HepG2 (cell line): ENCODE results near the gene CHST13. TPM values are rescaled to one million over a fixed set of nuclear protein-coding genes. Genes with fewer than 3 reads are reported as not detected.

Experiments
- ATAC-seq: fragments of 200-7000 bp; cut with Tn5 transposase; 3 replicates; pipeline ENCODE4 v1.9.1; 2020; ENCODE audit warnings: mild to moderate bottlenecking, moderate library complexity
- BruUV-seq: library from RNA; stranded (reverse); fragments of 400-500 nt; replicated peaks from 2 replicates; lab custom pipeline; 2021; lab: Mats Ljungman, UMichigan
- CTCF ChIA-PET: fragments of 300-600 bp; formaldehyde crosslinking; extraction: SDS; loops from one replicate; lab custom pipeline; 2021; ENCODE audit warnings: low total read pairs, inconsistent platforms, low intra/inter-chr PET ratio; lab: Yijun Ruan, JAX
- POLR2A ChIA-PET: fragments of 350-600 bp; sonication (Branson Sonifier 250); formaldehyde crosslinking; loops from one replicate; lab custom pipeline; 2020; ENCODE audit warnings: antibody characterized with exemption, inconsistent platforms; lab: Yijun Ruan, JAX
- DNase-seq: peaks from one replicate; pipeline ENCODE4 v3.0.0-alpha.2; 2015; ENCODE audit warnings: low spot score
- FAIRE-seq: peaks from 3 replicates; lab custom pipeline; 2011; peaks lifted over from hg19 to GRCh38; lab: Jason Lieb, UNC
- H2AFZ ChIP-seq: one replicate; pipeline ENCODE4 v1.6.1; 2011; ENCODE audit warnings: low read length, inconsistent platforms
- H3K27ac ChIP-seq: fragments of 300-600 bp; 3 replicates; pipeline ENCODE4 v1.8.0; 2011; ENCODE audit warnings: mixed run types, mild to moderate bottlenecking, mixed read lengths, low read length, inconsistent platforms; ENCODE audit not compliant: insufficient read depth; ENCODE audit errors: extremely low read length
- H3K27me3 ChIP-seq, 2 experiments: fragments of 200-600 bp in 1 of 2; 2 replicates in 1 of 2; 3 replicates in 1 of 2; pipeline versions ENCODE4 v1.6.0 to v1.8.0; 2011; ENCODE audit warnings: low read length in 2 of 2, mild to moderate bottlenecking in 2 of 2, moderate library complexity in 2 of 2, inconsistent platforms in 1 of 2; ENCODE audit not compliant: insufficient read depth in 2 of 2, control insufficient read depth in 1 of 2
- H3K36me3 ChIP-seq, 2 experiments: fragments of 200-600 bp in 1 of 2; replicated peaks in 1 of 2; 2 replicates in 1 of 2; 3 replicates in 1 of 2; pipeline versions ENCODE4 v1.5.1 to v1.8.0; 2011; ENCODE audit warnings: low read length in 2 of 2, inconsistent platforms in 1 of 2; ENCODE audit not compliant: insufficient read depth in 2 of 2, control insufficient read depth in 1 of 2
- H3K4me1 ChIP-seq: 2 replicates; pipeline ENCODE4 v1.5.1; 2012; ENCODE audit warnings: low read length, inconsistent platforms; ENCODE audit not compliant: insufficient read depth
- H3K4me2 ChIP-seq: 2 replicates; pipeline ENCODE4 v1.6.0; 2011; ENCODE audit warnings: low read depth, low read length, inconsistent platforms
- H3K4me3 ChIP-seq, 3 experiments: fragments of 200-600 bp in 1 of 3; sonication (generic), shearing (Covaris generic) in 1 of 3; replicated peaks in 1 of 3; 2 replicates each; pipeline ENCODE4 v1.5.1; 2011 to 2016; ENCODE audit warnings: low read length in 3 of 3, inconsistent platforms in 2 of 3, low read depth in 2 of 3, mild to moderate bottlenecking in 2 of 3, control low read depth in 1 of 3, mixed read lengths in 1 of 3; ENCODE audit not compliant: insufficient read depth in 1 of 3
- H3K79me2 ChIP-seq: one replicate; pipeline ENCODE4 v1.6.1; 2011; ENCODE audit warnings: low read length, inconsistent platforms; ENCODE audit not compliant: insufficient read depth
- H3K9ac ChIP-seq: 2 replicates; pipeline ENCODE4 v1.6.0; 2011; ENCODE audit warnings: mild to moderate bottlenecking, low read depth, low read length, inconsistent platforms; ENCODE audit not compliant: insufficient read depth
- H3K9me3 ChIP-seq: 2 replicates; pipeline ENCODE4 v1.5.1; 2012; ENCODE audit warnings: mild to moderate bottlenecking, low read length
- H4K20me1 ChIP-seq: 2 replicates; pipeline ENCODE4 v1.6.0; 2011; ENCODE audit warnings: inconsistent platforms, mild to moderate bottlenecking, low read length, moderate library complexity; ENCODE audit not compliant: insufficient read depth
- ELF3 ChIP-seq: IDR thresholded peaks from 2 replicates; pipeline ENCODE4 v1.6.1; 2016; ENCODE audit warnings: missing genetic modification reagents, missing compliant biosample characterization
- GLI4 ChIP-seq: sonication (generic); formaldehyde crosslinking; IDR thresholded peaks from 2 replicates; pipeline ENCODE4 v1.5.1; 2020; ENCODE audit warnings: missing genetic modification reagents, mild to moderate bottlenecking, moderate library complexity, borderline replicate concordance
- IKZF1 ChIP-seq: fragments of 450-650 bp; IDR thresholded peaks from 2 replicates; pipeline ENCODE4 v1.7.1; 2016
- IRF1 ChIP-seq: sonication (generic); formaldehyde crosslinking; IDR thresholded peaks from 2 replicates; pipeline ENCODE4 v1.4.0; 2020; ENCODE audit warnings: low read depth, mild to moderate bottlenecking, missing genetic modification reagents
- KMT2B ChIP-seq: IDR thresholded peaks from 2 replicates; pipeline ENCODE4 v1.6.1; 2016; ENCODE audit warnings: missing genetic modification reagents, missing compliant biosample characterization
- MTF1 ChIP-seq: sonication (generic); formaldehyde crosslinking; IDR thresholded peaks from 2 replicates; pipeline ENCODE4 v1.5.0; 2020; ENCODE audit warnings: missing genetic modification reagents
- PHB2 ChIP-seq: fragments of 450-650 bp; IDR thresholded peaks from 2 replicates; pipeline ENCODE4 v1.6.1; 2018; ENCODE audit not compliant: partially characterized antibody
- PHF21A ChIP-seq: sonication (generic); formaldehyde crosslinking; IDR thresholded peaks from 2 replicates; pipeline ENCODE4 v1.5.0; 2020; ENCODE audit warnings: mild to moderate bottlenecking, missing genetic modification reagents
- PITX1 ChIP-seq: sonication (generic); formaldehyde crosslinking; IDR thresholded peaks from 2 replicates; pipeline ENCODE4 v1.5.1; 2020; ENCODE audit warnings: mild to moderate bottlenecking, missing genetic modification reagents
- POGZ ChIP-seq: sonication (generic); formaldehyde crosslinking; IDR thresholded peaks from 2 replicates; pipeline ENCODE4 v1.4.0; 2020; ENCODE audit warnings: mild to moderate bottlenecking, missing genetic modification reagents
- SOX6 ChIP-seq, 2 experiments: fragments of 450-650 bp in 1 of 2; sonication (generic) in 1 of 2; formaldehyde crosslinking in 1 of 2; IDR thresholded peaks; 2 replicates each; pipeline versions ENCODE4 v1.4.0 to v1.6.1; 2017 to 2020; ENCODE audit warnings: antibody characterized with exemption in 1 of 2, mild to moderate bottlenecking in 1 of 2, missing genetic modification reagents in 1 of 2
- STAT5B ChIP-seq: sonication (generic); formaldehyde crosslinking; IDR thresholded peaks from 2 replicates; pipeline ENCODE4 v1.4.0; 2020; ENCODE audit warnings: missing genetic modification reagents
- ZBTB42 ChIP-seq: sonication (generic); formaldehyde crosslinking; IDR thresholded peaks from 2 replicates; pipeline ENCODE4 v1.5.0; 2020; ENCODE audit warnings: mild to moderate bottlenecking, missing genetic modification reagents
- ZBTB7B ChIP-seq: sonication (generic); formaldehyde crosslinking; IDR thresholded peaks from 2 replicates; pipeline ENCODE4 v1.4.0; 2020; ENCODE audit warnings: missing genetic modification reagents
- ZFP62 ChIP-seq: sonication (generic); formaldehyde crosslinking; IDR thresholded peaks from 2 replicates; pipeline ENCODE4 v1.4.0; 2020; ENCODE audit warnings: missing genetic modification reagents
- ZIK1 ChIP-seq: sonication (generic); formaldehyde crosslinking; IDR thresholded peaks from 2 replicates; pipeline ENCODE4 v1.5.0; 2020; ENCODE audit warnings: mild to moderate bottlenecking, low read depth, missing genetic modification reagents, borderline replicate concordance
- ZNF10 ChIP-seq: sonication (generic); formaldehyde crosslinking; IDR thresholded peaks from 2 replicates; pipeline ENCODE4 v1.4.0; 2020; ENCODE audit warnings: mild to moderate bottlenecking, low read depth, missing genetic modification reagents, borderline replicate concordance
- ZNF430 ChIP-seq: sonication (generic); formaldehyde crosslinking; IDR thresholded peaks from 2 replicates; pipeline ENCODE4 v1.9.0; 2021; ENCODE audit warnings: mild to moderate bottlenecking, missing genetic modification reagents
- ZNF549 ChIP-seq: sonication (generic); formaldehyde crosslinking; IDR thresholded peaks from 2 replicates; pipeline ENCODE4 v1.5.0; 2020; ENCODE audit warnings: missing genetic modification reagents
- ZNF713 ChIP-seq: sonication (generic); formaldehyde crosslinking; IDR thresholded peaks from 2 replicates; pipeline ENCODE4 v1.4.0; 2020; ENCODE audit warnings: mild to moderate bottlenecking, missing genetic modification reagents
- WGBS: methylation state at CpG from one replicate; pipeline ENCODE4 v1.1.6; 2017; ENCODE audit warnings: low lambda C conversion rate; 5-methylcytosine and 5-hydroxymethylcytosine counted together
- in situ Hi-C: cut with HindIII; loops from 2 replicates; pipeline ENCODE4 v1.10.0; 2017; ENCODE audit warnings: low pct_unique_long_range_greater_than_20kb; ENCODE audit not compliant: extremely low pct_ligation_motif_present
- intact Hi-C: fragments of 100-400 bp; cut with micrococcal nuclease; formaldehyde crosslinking; loops from one replicate; pipeline ENCODE4 v1.10.0; 2022; ENCODE audit not compliant: unreplicated experiment
- polyA plus RNA-seq, 8 experiments: library from polyadenylated mRNA; depleted of rRNA in 3 of 8; stranded (reverse) in 7 of 8; unstranded in 1 of 8; fragments of >200 nt; fragmentation: Illumina TruSeq in 4 of 8; extraction: Trizol in 4 of 8; gene quantifications; 2 replicates each; pipeline versions ENCODE4 v1.2.1 to v1.2.3, GENCODE V29; 2011 to 2016; ENCODE audit warnings: low read depth in 4 of 8, missing spikeins in 1 of 8, mixed read lengths in 1 of 8; ENCODE audit not compliant: insufficient read depth in 1 of 8
- total RNA-seq, 5 experiments: library from RNA; depleted of rRNA; stranded (reverse); fragments of >200 nt; fragmentation: Illumina TruSeq; extraction: Trizol; gene quantifications; 2 replicates each; pipeline ENCODE4 v1.2.3, GENCODE V29; 2016; ENCODE audit warnings: low read depth in 1 of 5
- TF ChIP-seq, protein P1 (sequence below): sonication (generic); formaldehyde crosslinking; IDR thresholded peaks from 2 replicates; pipeline ENCODE4 v1.8.1; 2023; ENCODE audit warnings: mild to moderate bottlenecking, moderate library complexity, missing genetic modification reagents
- TF ChIP-seq, protein P2 (sequence below): sonication (generic); formaldehyde crosslinking; IDR thresholded peaks from 2 replicates; pipeline ENCODE4 v1.4.0; 2020; ENCODE audit warnings: mild to moderate bottlenecking, low read depth, missing genetic modification reagents

The CHST13 gene
- total and polyA plus RNA-seq, 2 of the 13 experiments (the other 11 are each of a cell fraction or from before 2014, with no cell fraction given), result 32.0 to 43.1 TPM

DNA sequence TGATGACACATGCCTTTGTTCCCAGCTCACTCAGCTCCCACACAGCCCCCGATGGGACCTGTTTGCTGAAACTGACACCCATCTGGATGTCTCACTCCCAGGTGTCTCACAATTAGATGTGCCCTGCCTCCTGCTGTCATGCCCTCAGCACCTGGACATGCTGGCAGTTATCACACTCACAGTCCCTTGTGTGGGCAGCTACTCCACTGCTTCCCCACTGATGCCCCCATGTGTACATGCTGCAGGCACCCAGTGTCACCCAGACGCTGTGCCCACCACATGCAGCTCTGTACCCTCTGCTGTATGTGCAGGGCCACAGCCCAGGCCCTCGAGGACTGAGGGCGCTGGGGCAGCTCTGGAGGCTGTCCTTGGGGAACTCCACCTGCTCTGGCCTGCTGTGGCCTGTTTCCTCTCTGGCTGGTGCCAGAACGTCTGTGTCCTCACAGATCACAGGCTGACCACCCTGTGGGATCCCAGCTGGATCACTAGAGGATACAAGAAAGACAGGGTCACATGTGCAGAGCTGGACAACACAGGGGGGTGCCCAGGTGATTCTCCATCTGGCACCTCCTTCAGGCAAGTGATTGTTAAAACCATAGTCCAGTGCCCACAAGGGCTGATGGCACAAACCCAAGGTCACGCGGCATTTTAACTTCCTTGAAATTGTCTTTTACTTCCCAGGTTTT, 20.8 kb downstream of the CHST13 start (continued):
- no peak for TF ChIP-seq ZNF10 (CRISPR knock-in tag)
- TF ChIP-seq, protein P1, sequence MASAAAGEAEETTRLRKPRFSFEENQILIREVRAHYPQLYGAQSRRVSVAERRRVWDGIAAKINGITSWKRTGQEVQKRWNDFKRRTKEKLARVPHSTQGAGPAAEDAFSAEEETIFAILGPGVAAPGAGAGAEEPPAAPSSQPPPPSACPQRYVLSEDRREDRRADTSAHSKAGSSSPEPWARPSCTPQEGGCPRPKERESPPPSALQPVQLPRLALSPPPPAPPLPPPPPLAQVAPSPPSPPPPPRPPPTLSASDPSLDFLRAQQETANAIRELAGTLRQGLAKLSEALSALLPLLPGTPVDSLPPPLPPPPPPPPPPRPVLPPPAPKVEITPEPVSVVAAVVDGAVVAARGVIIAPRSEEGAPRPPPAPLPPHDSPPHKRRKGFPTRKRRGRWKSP (CRISPR knock-in tag), result no peak

GRCh38 chr3:126545544-126545943, 21.6 kb downstream of the CHST13 start:
- H3K4me2 ChIP-seq, result no peak overlapping the region
- no peaks in the 10 kb centered on the region for H3K9me3 ChIP-seq
- H3K36me3 ChIP-seq, result peaks cover 7 to 16% of the 10 kb centered on the region in 2 experiments; a peak in 3 of 5 replicates
- in situ Hi-C loops, result no loop called here
- POLR2A ChIA-PET, result no interaction called here
- no peak overlapping the region for H3K4me3 ChIP-seq
- H3K4me1 ChIP-seq, result peaks cover 8% of the 10 kb centered on the region; the same call in 1 of the 2 replicates
- H2AFZ ChIP-seq, result no peak overlapping the region
- intact Hi-C loops, result no loop called here
- no peak overlapping the region for H3K9ac ChIP-seq
- H3K27me3 ChIP-seq, result peaks cover 0 to 6% of the 10 kb centered on the region in 2 experiments; a peak in 2 of 5 replicates
- 41% methylated on average over 4 of the region's 5 CpGs for WGBS
- DNase-seq (no peak), ATAC-seq (no peak), FAIRE-seq (no peak)
- H3K27ac ChIP-seq, result no peak overlapping the region
- H4K20me1 ChIP-seq, result no peaks in the 10 kb centered on the region
- no TSS peak for BruUV-seq
- TF ChIP-seq MTF1 (CRISPR knock-in tag), result no peak
- TF ChIP-seq KMT2B (CRISPR knock-in tag), result no peak
- TF ChIP-seq ZBTB7B, result no peak
- no peak for TF ChIP-seq STAT5B (CRISPR knock-in tag)
- no peak for TF ChIP-seq PHB2
- no peak for TF ChIP-seq ZIK1 (CRISPR knock-in tag)
- no peak for TF ChIP-seq ZNF713 (CRISPR knock-in tag)
- no peak for TF ChIP-seq ZFP62 (CRISPR knock-in tag)
- TF ChIP-seq POGZ (CRISPR knock-in tag), result no peak
- TF ChIP-seq SOX6 (IDR thresholded peaks at IDR 0.05), result no peak
- no peak for TF ChIP-seq SOX6 (CRISPR knock-in tag; IDR thresholded peaks at IDR 0.05)
- no peak for TF ChIP-seq GLI4 (CRISPR knock-in tag)
- no peak for TF ChIP-seq ZNF430 (CRISPR knock-in tag)
- no peak for TF ChIP-seq ZBTB42 (CRISPR knock-in tag)
- no peak for TF ChIP-seq IRF1
- TF ChIP-seq, protein P2, sequence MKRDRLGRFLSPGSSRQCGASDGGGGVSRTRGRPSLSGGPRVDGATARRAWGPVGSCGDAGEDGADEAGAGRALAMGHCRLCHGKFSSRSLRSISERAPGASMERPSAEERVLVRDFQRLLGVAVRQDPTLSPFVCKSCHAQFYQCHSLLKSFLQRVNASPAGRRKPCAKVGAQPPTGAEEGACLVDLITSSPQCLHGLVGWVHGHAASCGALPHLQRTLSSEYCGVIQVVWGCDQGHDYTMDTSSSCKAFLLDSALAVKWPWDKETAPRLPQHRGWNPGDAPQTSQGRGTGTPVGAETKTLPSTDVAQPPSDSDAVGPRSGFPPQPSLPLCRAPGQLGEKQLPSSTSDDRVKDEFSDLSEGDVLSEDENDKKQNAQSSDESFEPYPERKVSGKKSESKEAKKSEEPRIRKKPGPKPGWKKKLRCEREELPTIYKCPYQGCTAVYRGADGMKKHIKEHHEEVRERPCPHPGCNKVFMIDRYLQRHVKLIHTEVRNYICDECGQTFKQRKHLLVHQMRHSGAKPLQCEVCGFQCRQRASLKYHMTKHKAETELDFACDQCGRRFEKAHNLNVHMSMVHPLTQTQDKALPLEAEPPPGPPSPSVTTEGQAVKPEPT (CRISPR knock-in tag), result no peak
- TF ChIP-seq PHF21A (CRISPR knock-in tag), result no peak
- no peak for TF ChIP-seq IKZF1
- TF ChIP-seq ZNF549, result no peak
- TF ChIP-seq ELF3 (CRISPR knock-in tag), result no peak
- TF ChIP-seq PITX1, result no peak
- no peaks in the 10 kb centered on the region for H3K79me2 ChIP-seq
- CTCF ChIA-PET, result no interaction called here
